Inflammatory macrophage (primary cell): ENCODE data around the gene GPR61.
A peak's percentile ranks its signal among the peaks of the same experiment; 100 is the strongest.

Source experiments
- DNase-seq, 2 donors: peaks; one replicate each; pipeline ENCODE4 v3.0.0-alpha.2; 2020 to 2022

The GPR61 gene

GRCh38 chr1:109537450-109538178, 2.1 kb upstream of the GPR61 start:
- no peak for DNase-seq

- DNase-seq: no peak
These were observed 681 bp upstream of the GPR61 start for GRCh38 chr1:109538827-109539555.

- no peak for DNase-seq
These were observed 1.4 kb downstream of the GPR61 start for GRCh38 chr1:109541102-109541501.

GRCh38 chr1:109542657-109543056, 3.0 kb downstream of the GPR61 start:
- DNase-seq: no peak

GRCh38 chr1:109543283-109543987, 3.8 kb downstream of the GPR61 start:
- no peak for DNase-seq

- DNase-seq: no peak
These were observed 4.5 kb downstream of the GPR61 start for GRCh38 chr1:109543988-109544735.

GRCh38 chr1:109546311-109547109, 6.8 kb downstream of the GPR61 start:
- DNase-seq: peak; percentile 91 to 94

- peak; percentile 12 to 36 for DNase-seq
These were observed 8.0 kb downstream of the GPR61 start for GRCh38 chr1:109547463-109548320.

- DNase-seq: peak; percentile 97 to 98
These were observed 8.9 kb downstream of the GPR61 start, which contains the start of gene GNAI3 for GRCh38 chr1:109548321-109549267. Gene GNAI3 (plus strand): TSS chr1:109548615. CDS start chr1:109548721, 106 bp downstream.

- no peak for DNase-seq
These were observed 16.9 kb downstream of the GPR61 start for GRCh38 chr1:109556563-109556962.

GRCh38 chr1:109557520-109557919, 17.8 kb downstream of the GPR61 start:
- DNase-seq: no peak

GRCh38 chr1:109559995-109560394, 20.3 kb downstream of the GPR61 start:
- DNase-seq: no peak

GRCh38 chr1:109564194-109564878, 24.7 kb downstream of the GPR61 start:
- DNase-seq: no peak

GRCh38 chr1:109565241-109565640, 25.6 kb downstream of the GPR61 start:
- no peak for DNase-seq

GRCh38 chr1:109566982-109567381, 27.3 kb downstream of the GPR61 start:
- DNase-seq: no peak

- no peak for DNase-seq
These were observed 28.4 kb downstream of the GPR61 start for GRCh38 chr1:109567877-109568672.

GRCh38 chr1:109569323-109569722, 29.7 kb downstream of the GPR61 start:
- DNase-seq: no peak

- DNase-seq: no peak
These were observed 30.7 kb downstream of the GPR61 start for GRCh38 chr1:109570414-109570813.
